Measurements from ENCODE around the gene LRRC8D.

Gene LRRC8D

DNA sequence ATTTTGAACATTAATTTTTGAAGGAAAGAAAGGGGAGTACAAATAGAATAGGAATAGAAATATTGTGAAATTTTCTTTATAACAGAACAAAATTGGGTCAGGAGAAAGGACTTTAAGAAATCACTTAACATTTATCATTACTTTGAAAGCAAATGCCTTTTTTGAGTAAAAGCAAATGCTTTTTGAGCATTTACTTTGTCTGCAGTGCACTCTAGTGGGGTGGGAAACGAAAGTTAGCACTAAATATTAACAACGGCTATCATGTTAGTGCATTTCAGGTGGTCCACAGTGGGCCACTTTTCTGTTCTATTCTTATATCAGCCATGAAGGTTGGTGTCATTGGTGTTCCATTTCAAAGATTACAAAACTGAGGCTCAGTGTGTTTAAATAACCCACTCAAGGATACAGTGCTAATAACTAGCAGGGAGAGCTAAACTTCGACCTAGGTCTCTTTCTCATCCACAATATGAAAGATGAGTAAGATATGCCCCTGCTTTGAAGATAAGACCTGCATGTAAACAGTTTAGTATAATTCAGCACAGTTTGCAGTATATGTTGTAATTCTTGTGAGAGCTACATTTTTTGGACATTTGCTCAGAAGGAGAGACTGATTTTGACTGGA, 13.4 kb downstream of the LRRC8D start:
- FAIRE-seq: no peak
- TF ChIP-seq CTCF (IDR thresholded peaks at IDR 0.05; ENCODE audit: insufficient read depth, missing control alignments): no peak
- DNase-seq (ENCODE audit: insufficient read length, low spot score): no peak

DNA sequence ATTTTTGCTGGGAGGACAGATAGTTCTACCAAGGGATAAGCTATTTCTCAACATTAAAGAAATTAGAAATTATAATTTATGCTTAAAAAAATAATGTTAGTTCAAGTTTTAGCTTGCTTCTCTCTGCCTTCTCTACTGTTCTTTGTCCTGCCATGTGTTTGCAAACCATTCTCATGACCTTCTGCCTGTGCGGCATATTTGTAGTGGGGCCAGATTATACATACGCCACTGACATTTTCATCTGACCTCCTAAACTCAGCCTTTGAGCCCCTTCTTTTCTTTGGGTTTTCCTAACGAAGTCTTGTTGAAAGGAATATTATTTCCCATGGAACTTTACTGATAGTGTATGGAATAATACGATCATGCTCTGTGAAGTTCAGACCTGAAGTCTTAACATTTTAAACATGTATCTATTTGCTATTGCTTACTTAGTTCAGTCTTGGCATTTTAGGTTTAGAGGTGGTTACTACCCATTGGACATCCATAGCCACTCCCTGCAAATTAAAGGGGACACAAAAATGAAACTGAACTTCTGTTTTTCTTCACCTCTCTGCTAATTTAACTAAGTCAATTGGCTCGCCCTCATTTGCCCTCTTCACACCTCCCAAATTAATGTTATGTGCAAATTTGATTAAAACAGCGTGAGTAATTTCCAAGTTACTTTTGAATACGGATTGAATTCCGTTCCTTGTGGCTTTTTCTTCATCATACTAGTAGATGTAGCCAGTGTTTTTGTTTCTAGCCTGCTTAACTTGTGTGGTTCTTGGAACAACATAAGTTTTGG, 15.6 kb downstream of the LRRC8D start:
- FAIRE-seq: no peak
- TF ChIP-seq CTCF (IDR thresholded peaks at IDR 0.05; ENCODE audit: insufficient read depth, missing control alignments): no peak
- DNase-seq (ENCODE audit: insufficient read length, low spot score): no peak

DNA sequence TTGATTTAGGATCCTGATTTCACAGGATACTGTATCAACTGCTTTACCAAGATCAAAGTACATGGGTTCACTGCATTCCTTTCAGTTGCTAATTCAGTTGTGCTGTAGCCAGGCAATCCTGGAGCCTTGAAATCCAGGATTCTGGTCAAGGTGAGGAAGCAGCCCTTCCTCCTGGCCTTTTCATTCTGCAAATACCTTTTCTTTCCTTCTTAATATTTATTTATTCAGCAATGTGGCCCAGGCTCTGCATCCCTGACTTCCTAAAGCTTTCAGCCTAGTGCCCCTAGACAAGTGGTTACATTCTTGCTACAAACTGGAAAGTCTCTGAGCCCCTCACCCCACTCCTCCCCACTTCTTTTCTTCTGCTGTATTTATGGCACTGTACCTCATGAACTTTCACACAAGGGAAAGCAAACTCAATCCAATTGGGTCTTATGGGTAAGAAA, 16.2 kb downstream of the LRRC8D start:
- no peak for FAIRE-seq
- no peak for TF ChIP-seq CTCF (IDR thresholded peaks at IDR 0.05; ENCODE audit: insufficient read depth, missing control alignments)
- DNase-seq (ENCODE audit: insufficient read length, low spot score): no peak

GRCh38 chr1:89837510-89837909, 16.7 kb downstream of the LRRC8D start:
- DNase-seq (ENCODE audit: insufficient read length, low spot score): no peak
- TF ChIP-seq CTCF (IDR thresholded peaks at IDR 0.05; ENCODE audit: insufficient read depth, missing control alignments): no peak
- FAIRE-seq: no peak

DNA sequence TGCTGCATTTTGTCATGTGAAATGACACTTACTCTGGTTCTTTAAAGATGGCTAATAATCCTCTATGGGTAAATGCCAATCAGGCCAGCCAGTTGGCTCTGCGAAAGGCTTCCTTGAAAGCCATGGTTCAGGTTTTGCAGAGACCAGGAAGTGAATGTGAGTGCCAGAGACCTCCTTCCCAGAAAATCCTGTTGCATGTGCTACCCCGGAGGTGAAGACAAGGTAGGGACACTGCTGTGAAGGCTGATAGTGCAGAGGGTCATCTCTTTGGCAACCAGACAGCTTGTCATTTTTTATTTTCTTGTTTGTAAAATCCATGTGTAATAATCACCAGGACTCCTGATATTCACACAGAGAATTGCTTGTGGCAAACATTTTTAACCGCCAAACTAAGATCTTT, 18.7 kb downstream of the LRRC8D start:
- no peak for TF ChIP-seq CTCF (IDR thresholded peaks at IDR 0.05; ENCODE audit: insufficient read depth, missing control alignments)
- FAIRE-seq (no peak), DNase-seq (ENCODE audit: insufficient read length, low spot score) (no peak)

DNA sequence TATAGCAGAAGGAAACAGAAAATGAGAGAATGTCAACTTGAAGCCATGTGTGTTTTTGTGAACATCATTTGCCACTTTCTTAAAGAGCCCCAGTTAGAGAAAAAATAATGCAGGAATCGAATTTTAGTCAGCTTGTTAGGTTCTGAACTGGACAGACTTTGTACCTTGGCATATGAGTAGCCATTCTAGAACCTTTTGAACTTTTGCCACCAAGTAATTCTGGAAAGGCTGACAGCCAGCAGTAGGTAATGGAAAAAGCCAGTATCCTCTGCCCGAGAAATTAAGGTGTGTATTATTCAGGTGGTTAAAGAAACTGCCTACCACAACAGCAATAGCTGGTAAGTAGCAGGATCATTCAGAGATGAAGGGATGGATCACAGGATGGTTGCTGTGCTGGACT, 20.7 kb downstream of the LRRC8D start:
- DNase-seq (ENCODE audit: insufficient read length, low spot score) (no peak), FAIRE-seq (no peak)
- TF ChIP-seq CTCF (IDR thresholded peaks at IDR 0.05; ENCODE audit: insufficient read depth, missing control alignments): no peak
